HG02973 (cell line): ENCODE results near the gene KIF16B.
"Not testable (repeated sequence)": the region's sequence is repeated elsewhere in the genome, so short reads cannot be mapped to it uniquely, and the experiment has no call there.

Experiments used
- ATAC-seq: cut with Tn5 transposase; IDR thresholded peaks from one replicate; pipeline ENCODE4 v1.9.1; 2021; ENCODE audit warnings: moderate library complexity; ENCODE audit not compliant: unreplicated experiment

The KIF16B gene

GRCh38 chr20:16573001-16573965, at the start of gene KIF16B:
Gene KIF16B, minus strand, starts transcription at chr20:16573448. Its CDS starts 173 bp downstream, at chr20:16573275.
- peak; percentile 71 for ATAC-seq

GRCh38 chr20:16622501-16622900, 49.3 kb upstream of the KIF16B start:
- no peak for ATAC-seq

GRCh38 chr20:16621435-16622141, 48.3 kb upstream of the KIF16B start:
- ATAC-seq, result no peak

- no peak for ATAC-seq
Observed at GRCh38 chr20:16620961-16621360, 47.7 kb upstream of the KIF16B start.

GRCh38 chr20:16619953-16620352, 46.7 kb upstream of the KIF16B start:
- no peak for ATAC-seq

- no peak for ATAC-seq
Observed at GRCh38 chr20:16617056-16617455, 43.8 kb upstream of the KIF16B start.

- ATAC-seq, result no peak
Observed at GRCh38 chr20:16616317-16616716, 43.1 kb upstream of the KIF16B start.

- ATAC-seq, result no peak
Observed at GRCh38 chr20:16615199-16615598, 42.0 kb upstream of the KIF16B start.

- no peak for ATAC-seq
Observed at GRCh38 chr20:16613954-16614353, 40.7 kb upstream of the KIF16B start.

- no peak for ATAC-seq
Observed at GRCh38 chr20:16612706-16613105, 39.5 kb upstream of the KIF16B start.

GRCh38 chr20:16611817-16612216, 38.6 kb upstream of the KIF16B start:
- ATAC-seq, result no peak

- ATAC-seq, result no peak
Observed at GRCh38 chr20:16609066-16609465, 35.8 kb upstream of the KIF16B start.

- no peak for ATAC-seq
Observed at GRCh38 chr20:16608277-16608650, 35.0 kb upstream of the KIF16B start.

GRCh38 chr20:16607364-16608276, 34.4 kb upstream of the KIF16B start:
- ATAC-seq, result no peak

GRCh38 chr20:16606468-16607070, 33.3 kb upstream of the KIF16B start:
- ATAC-seq, result no peak

GRCh38 chr20:16601047-16601446, 27.8 kb upstream of the KIF16B start:
- no peak for ATAC-seq

GRCh38 chr20:16599257-16599656, 26.0 kb upstream of the KIF16B start:
- ATAC-seq, result no peak

- ATAC-seq, result no peak
Observed at GRCh38 chr20:16596991-16597390, 23.7 kb upstream of the KIF16B start.

GRCh38 chr20:16596404-16596803, 23.2 kb upstream of the KIF16B start:
- ATAC-seq, result not testable (repeated sequence)

- ATAC-seq, result no peak
Observed at GRCh38 chr20:16595376-16595775, 22.1 kb upstream of the KIF16B start.
